PC-3 (cell line): ENCODE measurements around the gene PACRG.

Experiments used
- CTCF ChIP-seq: fragments of 300-600 bp; sonication (generic); conservative IDR thresholded peaks from 2 replicates; pipeline ENCODE4 v1.5.1; 2017; ENCODE audit warnings: antibody characterized with exemption, low read depth, mild to moderate bottlenecking, low read length
- EZH2 ChIP-seq: fragments of 300-600 bp; sonication (generic); IDR thresholded peaks from one replicate; pipeline ENCODE4 v1.6.1; 2017; ENCODE audit warnings: antibody characterized with exemption, mild to moderate bottlenecking, low read length; ENCODE audit not compliant: unreplicated experiment
- EZH2phosphoT487 ChIP-seq: fragments of 300-600 bp; sonication (generic); IDR thresholded peaks from 2 replicates; pipeline ENCODE4 v1.6.1; 2018; ENCODE audit warnings: mild to moderate bottlenecking, antibody characterized with exemption, low read length, borderline replicate concordance

DNA sequence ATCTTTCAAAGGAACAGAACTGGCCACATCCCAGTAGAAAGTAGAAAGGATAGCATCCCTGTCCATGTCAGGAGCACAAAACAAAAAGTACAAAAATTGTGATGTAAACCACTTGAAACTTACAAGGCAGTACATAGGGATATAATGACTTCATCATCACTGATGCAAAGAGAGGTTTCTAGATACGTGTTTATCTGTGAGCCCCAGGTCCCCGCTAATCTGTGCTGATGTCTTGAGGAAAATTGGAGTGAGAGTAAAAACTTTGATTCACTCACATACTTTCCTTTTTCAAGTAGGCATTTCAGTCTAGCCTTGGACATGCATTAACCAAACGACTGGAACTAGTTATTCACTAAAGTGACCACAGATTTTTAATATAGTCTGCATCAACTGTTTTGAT is 470.1 kb downstream of the PACRG start:
- TF ChIP-seq CTCF = no peak
- TF ChIP-seq EZH2 = no peak
- TF ChIP-seq EZH2phosphoT487 = no peak
